WTC11 (cell line): Measurements from ENCODE around the gene TCF12. TPM values are rescaled to one million over a fixed set of nuclear protein-coding genes. Genes with fewer than 3 reads are reported as not detected.

Experiments used
- ATAC-seq: fragments of 200-7000 bp; cut with Tn5 transposase; 2 replicates; pipeline ENCODE4 v1.10.0; 2021; ENCODE audit warnings: mild to moderate bottlenecking, moderate library complexity
- CTCF ChIA-PET: fragments of 300-600 bp; sonication (Branson Sonifier 250); formaldehyde crosslinking; loops from one replicate; lab custom pipeline; 2021; ENCODE audit warnings: antibody characterized with exemption; lab: Charles Lee
- POLR2A ChIA-PET: fragments of 350-600 bp; sonication (Branson Sonifier 250); formaldehyde crosslinking; loops from one replicate; lab custom pipeline; 2021; ENCODE audit warnings: antibody characterized with exemption; lab: Charles Lee
- DNase-seq: peaks from one replicate; pipeline ENCODE4 v3.0.0; 2021; ENCODE audit warnings: low spot score
- H3K27ac Mint-ChIP-seq: 2 replicates; pipeline ENCODE4 v1.8.0; 2021; ENCODE audit warnings: mixed read lengths
- H3K27me3 Mint-ChIP-seq: 2 replicates; pipeline ENCODE4 v1.8.0; 2021; ENCODE audit warnings: low read depth, mild to moderate bottlenecking, moderate library complexity, mixed read lengths
- H3K36me3 Mint-ChIP-seq: 2 replicates; pipeline ENCODE4 v1.8.0; 2021; ENCODE audit warnings: mixed read lengths
- H3K4me1 Mint-ChIP-seq: 2 replicates; pipeline ENCODE4 v1.8.0; 2022; ENCODE audit warnings: mixed read lengths
- H3K4me3 Mint-ChIP-seq: 2 replicates; pipeline ENCODE4 v1.8.0; 2021; ENCODE audit warnings: mild to moderate bottlenecking, moderate library complexity, mixed read lengths
- H3K9me3 Mint-ChIP-seq: 2 replicates; pipeline ENCODE4 v1.8.0; 2021; ENCODE audit warnings: mixed read lengths
- ATF2 ChIP-seq: sonication (generic); formaldehyde crosslinking; IDR thresholded peaks from 2 replicates; pipeline ENCODE4 v1.8.1; 2022; ENCODE audit warnings: low read depth, missing genetic modification reagents, borderline replicate concordance
- ATF3 ChIP-seq: sonication (generic); formaldehyde crosslinking; conservative IDR thresholded peaks from 2 replicates; pipeline ENCODE4 v1.8.1; 2022; ENCODE audit warnings: mild to moderate bottlenecking, missing genetic modification reagents
- CREB1 ChIP-seq: sonication (generic); formaldehyde crosslinking; IDR thresholded peaks from 2 replicates; pipeline ENCODE4 v1.8.0; 2023; ENCODE audit warnings: mild to moderate bottlenecking, missing genetic modification reagents
- E2F5 ChIP-seq: sonication (generic); formaldehyde crosslinking; IDR thresholded peaks from 2 replicates; pipeline ENCODE4 v1.8.1; 2022; ENCODE audit warnings: mild to moderate bottlenecking, moderate library complexity, missing genetic modification reagents
- EMX1 ChIP-seq: fragments of 250-450 bp; sonication (Bioruptor Pico); IDR thresholded peaks from 2 replicates; pipeline ENCODE4 v1.8.0; 2021; ENCODE audit warnings: mild to moderate bottlenecking
- GTF2I ChIP-seq: fragments of 250-450 bp; sonication (Bioruptor Pico); conservative IDR thresholded peaks from 2 replicates; pipeline ENCODE4 v1.4.0; 2021; ENCODE audit warnings: mild to moderate bottlenecking
- IRF1 ChIP-seq: sonication (generic); formaldehyde crosslinking; IDR thresholded peaks from 2 replicates; pipeline ENCODE4 v1.8.0; 2023; ENCODE audit warnings: missing genetic modification reagents
- MXD4 ChIP-seq: fragments of 250-450 bp; sonication (Bioruptor Pico); IDR thresholded peaks from 2 replicates; pipeline ENCODE4 v1.8.0; 2021; ENCODE audit warnings: mild to moderate bottlenecking, moderate library complexity, borderline replicate concordance
- MYBL2 ChIP-seq: sonication (generic); formaldehyde crosslinking; IDR thresholded peaks from 2 replicates; pipeline ENCODE4 v1.8.1; 2023; ENCODE audit warnings: mild to moderate bottlenecking, moderate library complexity, missing genetic modification reagents
- NR1H2 ChIP-seq: sonication (generic); formaldehyde crosslinking; IDR thresholded peaks from 2 replicates; pipeline ENCODE4 v1.9.0; 2021; ENCODE audit warnings: mild to moderate bottlenecking, moderate library complexity, missing genetic modification reagents
- NR2C2 ChIP-seq: sonication (generic); formaldehyde crosslinking; IDR thresholded peaks from 2 replicates; pipeline ENCODE4 v1.8.0; 2022; ENCODE audit warnings: mild to moderate bottlenecking, missing genetic modification reagents
- PRRX2 ChIP-seq: fragments of 250-450 bp; sonication (Bioruptor Pico); IDR thresholded peaks from 2 replicates; pipeline ENCODE4 v1.8.0; 2021; ENCODE audit warnings: mild to moderate bottlenecking
- RELA ChIP-seq: sonication (generic); formaldehyde crosslinking; IDR thresholded peaks from 2 replicates; pipeline ENCODE4 v1.8.1; 2022; ENCODE audit warnings: missing genetic modification reagents, mild to moderate bottlenecking, borderline replicate concordance
- SMAD3 ChIP-seq: sonication (generic); formaldehyde crosslinking; IDR thresholded peaks from 2 replicates; pipeline ENCODE4 v1.8.0; 2022; ENCODE audit warnings: missing genetic modification reagents, mild to moderate bottlenecking, borderline replicate concordance
- SOX15 ChIP-seq: fragments of 250-450 bp; sonication (Bioruptor Pico); IDR thresholded peaks from 2 replicates; pipeline ENCODE4 v1.9.0; 2021; ENCODE audit warnings: mild to moderate bottlenecking
- SP1 ChIP-seq: sonication (generic); formaldehyde crosslinking; conservative IDR thresholded peaks from 2 replicates; pipeline ENCODE4 v1.8.1; 2022; ENCODE audit warnings: missing genetic modification reagents
- ZBTB43 ChIP-seq: sonication (generic); formaldehyde crosslinking; IDR thresholded peaks from 2 replicates; pipeline ENCODE4 v1.8.1; 2023; ENCODE audit warnings: mild to moderate bottlenecking, missing genetic modification reagents
- ZNF281 ChIP-seq: sonication (generic); formaldehyde crosslinking; IDR thresholded peaks from 2 replicates; pipeline ENCODE4 v1.8.0; 2023; ENCODE audit warnings: mild to moderate bottlenecking, missing genetic modification reagents
- total RNA-seq: library from RNA; stranded (reverse); gene quantifications from 3 replicates; pipeline ENCODE4 v1.2.3, GENCODE V29; 2021

Gene TCF12
- total RNA-seq, 1 experiment from 2014 or later: 73.2 TPM

GRCh38 chr15:57236561-57237300, 318.3 kb downstream of the TCF12 start:
- TF ChIP-seq MYBL2 (CRISPR knock-in tag): no peak
- TF ChIP-seq GTF2I (CRISPR knock-in tag): no peak
- POLR2A ChIA-PET: no interaction called here
- Mint-ChIP-seq H3K9me3 (no peaks in the 10 kb centered on the region), H3K36me3 (peaks cover 28% of the 10 kb centered on the region), H3K27me3 (no peaks in the 10 kb centered on the region), H3K4me3 (no peak overlapping the region), H3K4me1 (peaks cover 33% of the 10 kb centered on the region), H3K27ac (peak overlapping the region; percentile 91)
- ATAC-seq (no peak), DNase-seq (no peak)
- CTCF ChIA-PET: no interaction called here

GRCh38 chr15:57237301-57237642, 318.8 kb downstream of the TCF12 start:
- H3K27ac Mint-ChIP-seq: 0 out of 2 replicates have a peak overlapping the region, but pooled peaks have one; percentile 25
- DNase-seq (no peak), ATAC-seq (peak; percentile 48; the same call in 1 of the 2 replicates)
- TF ChIP-seq E2F5 (CRISPR knock-in tag) (no peak), ATF3 (CRISPR knock-in tag) (no peak), ZNF281 (CRISPR knock-in tag) (no peak), NR2C2 (CRISPR knock-in tag) (no peak), SMAD3 (CRISPR knock-in tag) (no peak)
- CTCF ChIA-PET: no interaction called here
- H3K4me1 Mint-ChIP-seq: peaks cover 37% of the 10 kb centered on the region
- H3K4me3 Mint-ChIP-seq: no peak overlapping the region
- POLR2A ChIA-PET: no interaction called here
- H3K27me3 Mint-ChIP-seq: no peaks in the 10 kb centered on the region
- no peaks in the 10 kb centered on the region for H3K9me3 Mint-ChIP-seq
- peaks cover 27% of the 10 kb centered on the region for H3K36me3 Mint-ChIP-seq

GRCh38 chr15:57237676-57238075, 319.2 kb downstream of the TCF12 start:
- no peaks in the 10 kb centered on the region for H3K27me3 Mint-ChIP-seq
- CTCF ChIA-PET: interaction anchor here (1.7 kb wide), 1 partner anchor 69 kb away, joined by 4 read pairs; no protein-coding TSS in a partner anchor

GRCh38 chr15:57245130-57245529, 326.7 kb downstream of the TCF12 start:
- peak overlapping the region; percentile 21; the same call in 1 of the 2 replicates for H3K27ac Mint-ChIP-seq
- no peak for DNase-seq
- H3K27me3 Mint-ChIP-seq: no peaks in the 10 kb centered on the region
- no peak for ATAC-seq
- ChIA-PET CTCF (no interaction called here), POLR2A (no interaction called here)
- H3K9me3 Mint-ChIP-seq: peaks cover 7% of the 10 kb centered on the region
- peaks cover 36% of the 10 kb centered on the region for H3K36me3 Mint-ChIP-seq
- H3K4me1 Mint-ChIP-seq: peaks cover 7% of the 10 kb centered on the region; the same call in 1 of the 2 replicates
- no peak overlapping the region for H3K4me3 Mint-ChIP-seq
- TF ChIP-seq MXD4 (CRISPR knock-in tag) (no peak), IRF1 (CRISPR knock-in tag) (no peak), RELA (CRISPR knock-in tag) (no peak), ZBTB43 (CRISPR knock-in tag) (no peak), CREB1 (CRISPR knock-in tag) (no peak), PRRX2 (CRISPR knock-in tag) (no peak), ATF2 (no peak), ZNF281 (CRISPR knock-in tag) (no peak), NR2C2 (CRISPR knock-in tag) (no peak), EMX1 (CRISPR knock-in tag) (no peak), SOX15 (no peak), NR1H2 (CRISPR knock-in tag) (no peak)

More at GRCh38 chr15:57237676-57238075, 319.2 kb downstream of the TCF12 start:
- POLR2A ChIA-PET: no interaction called here
- no peak for TF ChIP-seq SP1 (CRISPR knock-in tag)
- H3K36me3 Mint-ChIP-seq: peaks cover 23% of the 10 kb centered on the region
- ATAC-seq (no peak), DNase-seq (no peak)
- H3K4me1 Mint-ChIP-seq: peaks cover 38% of the 10 kb centered on the region
- H3K4me3 Mint-ChIP-seq: no peak overlapping the region
- 0 out of 2 replicates have a peak overlapping the region, but pooled peaks have one; percentile 25 for H3K27ac Mint-ChIP-seq
- no peaks in the 10 kb centered on the region for H3K9me3 Mint-ChIP-seq
